B cell (primary cell): ENCODE measurements around the gene HSPB7.

Experiments used
- CTCF ChIP-seq: fragments of 200-600 bp; IDR thresholded peaks from one replicate; pipeline ENCODE4 v1.8.0; 2022; ENCODE audit warnings: antibody characterized with exemption, mild to moderate bottlenecking
- EZH2 ChIP-seq: IDR thresholded peaks from 2 replicates; pipeline ENCODE4 v1.6.1; 2012; ENCODE audit warnings: borderline replicate concordance, low read depth, mild to moderate bottlenecking, moderate library complexity, low read length; ENCODE audit not compliant: insufficient read depth, poor library complexity, severe bottlenecking

- TF ChIP-seq CTCF (no peak), EZH2 (no peak)
Observed at GRCh38 chr1:16054598-16055540, 37.0 kb upstream of the HSPB7 start.
